GM23338 (cell line): ENCODE data around the gene SLC22A16.

Source experiments
- CREB1 ChIP-seq: fragments of 250-450 bp; sonication (Bioruptor Pico); IDR thresholded peaks from 2 replicates; pipeline ENCODE4 v1.5.0; 2020; ENCODE audit warnings: low read depth, mild to moderate bottlenecking, moderate library complexity
- ETS1 ChIP-seq: IDR thresholded peaks from 2 replicates; pipeline ENCODE4 v1.6.1; 2016; ENCODE audit warnings: antibody characterized with exemption
- EZH2 ChIP-seq: fragments of 200-600 bp; sonication (generic); IDR thresholded peaks from one replicate; pipeline ENCODE4 v1.8.0; 2017; ENCODE audit warnings: antibody characterized with exemption, mild to moderate bottlenecking, low read depth; ENCODE audit not compliant: unreplicated experiment
- EZH2phosphoT487 ChIP-seq: fragments of 200-600 bp; sonication (generic); IDR thresholded peaks from one replicate; pipeline ENCODE4 v1.8.1; 2018; ENCODE audit warnings: antibody characterized with exemption; ENCODE audit not compliant: unreplicated experiment
- JUNB ChIP-seq: IDR thresholded peaks from one replicate; pipeline ENCODE4 v1.6.1; 2016; ENCODE audit warnings: antibody characterized with exemption; ENCODE audit not compliant: unreplicated experiment
- NANOG ChIP-seq: IDR thresholded peaks from 2 replicates; pipeline ENCODE4 v1.6.1; 2016; ENCODE audit warnings: antibody characterized with exemption, borderline replicate concordance
- POLR2AphosphoS5 ChIP-seq: IDR thresholded peaks from 2 replicates; pipeline ENCODE4 v1.6.1; 2016; ENCODE audit warnings: antibody characterized with exemption, low read depth
- STAT1 ChIP-seq: IDR thresholded peaks from one replicate; pipeline ENCODE4 v1.6.1; 2016; ENCODE audit warnings: antibody characterized with exemption; ENCODE audit not compliant: unreplicated experiment
- ZNF114 ChIP-seq: fragments of 250-450 bp; sonication (Bioruptor Pico); IDR thresholded peaks from 2 replicates; pipeline ENCODE4 v1.5.0; 2020; ENCODE audit warnings: mild to moderate bottlenecking, moderate library complexity
- ZNF331 ChIP-seq: fragments of 250-450 bp; sonication (Bioruptor Pico); IDR thresholded peaks from 2 replicates; pipeline ENCODE4 v1.5.0; 2020; ENCODE audit warnings: low read depth, mild to moderate bottlenecking, moderate library complexity
- ZNF462 ChIP-seq: fragments of 250-450 bp; sonication (Bioruptor Pico); IDR thresholded peaks from 2 replicates; pipeline ENCODE4 v1.5.0; 2020; ENCODE audit warnings: mild to moderate bottlenecking, moderate library complexity
- TF ChIP-seq, protein P1 (sequence below): IDR thresholded peaks from one replicate; pipeline ENCODE4 v1.6.1; 2018; ENCODE audit warnings: antibody characterized with exemption; ENCODE audit not compliant: unreplicated experiment
- TF ChIP-seq, protein P2 (sequence below), 2 experiments: fragments of 200-600 bp in 1 of 2; sonication (generic) in 1 of 2; conservative IDR thresholded peaks; 2 replicates each; pipeline versions ENCODE4 v1.5.1 to v1.6.1; 2016 to 2017; ENCODE audit warnings: antibody characterized with exemption in 2 of 2, low read depth in 2 of 2, mild to moderate bottlenecking in 2 of 2, moderate library complexity in 1 of 2

DNA sequence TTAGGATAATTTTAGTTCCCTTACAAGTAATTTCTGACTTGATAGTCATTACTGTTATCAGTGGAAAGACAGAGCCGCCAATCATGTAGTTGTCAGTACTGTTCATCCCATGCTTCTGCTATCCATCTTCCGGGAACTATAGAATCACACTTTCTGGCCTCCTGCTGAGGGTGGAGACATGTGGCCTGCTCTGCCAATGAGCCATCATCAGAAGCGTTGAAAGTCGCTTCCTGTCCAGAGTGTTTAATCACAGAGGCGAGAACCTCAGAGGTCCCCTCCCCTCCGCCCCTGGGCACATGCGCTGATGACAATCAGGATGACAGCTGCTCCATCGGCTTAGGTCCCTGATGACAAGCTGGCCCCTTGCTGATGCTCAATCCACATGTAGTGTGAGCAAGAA, 64.1 kb downstream of the SLC22A16 start:
- TF ChIP-seq, protein P1, sequence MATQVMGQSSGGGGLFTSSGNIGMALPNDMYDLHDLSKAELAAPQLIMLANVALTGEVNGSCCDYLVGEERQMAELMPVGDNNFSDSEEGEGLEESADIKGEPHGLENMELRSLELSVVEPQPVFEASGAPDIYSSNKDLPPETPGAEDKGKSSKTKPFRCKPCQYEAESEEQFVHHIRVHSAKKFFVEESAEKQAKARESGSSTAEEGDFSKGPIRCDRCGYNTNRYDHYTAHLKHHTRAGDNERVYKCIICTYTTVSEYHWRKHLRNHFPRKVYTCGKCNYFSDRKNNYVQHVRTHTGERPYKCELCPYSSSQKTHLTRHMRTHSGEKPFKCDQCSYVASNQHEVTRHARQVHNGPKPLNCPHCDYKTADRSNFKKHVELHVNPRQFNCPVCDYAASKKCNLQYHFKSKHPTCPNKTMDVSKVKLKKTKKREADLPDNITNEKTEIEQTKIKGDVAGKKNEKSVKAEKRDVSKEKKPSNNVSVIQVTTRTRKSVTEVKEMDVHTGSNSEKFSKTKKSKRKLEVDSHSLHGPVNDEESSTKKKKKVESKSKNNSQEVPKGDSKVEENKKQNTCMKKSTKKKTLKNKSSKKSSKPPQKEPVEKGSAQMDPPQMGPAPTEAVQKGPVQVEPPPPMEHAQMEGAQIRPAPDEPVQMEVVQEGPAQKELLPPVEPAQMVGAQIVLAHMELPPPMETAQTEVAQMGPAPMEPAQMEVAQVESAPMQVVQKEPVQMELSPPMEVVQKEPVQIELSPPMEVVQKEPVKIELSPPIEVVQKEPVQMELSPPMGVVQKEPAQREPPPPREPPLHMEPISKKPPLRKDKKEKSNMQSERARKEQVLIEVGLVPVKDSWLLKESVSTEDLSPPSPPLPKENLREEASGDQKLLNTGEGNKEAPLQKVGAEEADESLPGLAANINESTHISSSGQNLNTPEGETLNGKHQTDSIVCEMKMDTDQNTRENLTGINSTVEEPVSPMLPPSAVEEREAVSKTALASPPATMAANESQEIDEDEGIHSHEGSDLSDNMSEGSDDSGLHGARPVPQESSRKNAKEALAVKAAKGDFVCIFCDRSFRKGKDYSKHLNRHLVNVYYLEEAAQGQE, result no peak
- TF ChIP-seq, protein P2, sequence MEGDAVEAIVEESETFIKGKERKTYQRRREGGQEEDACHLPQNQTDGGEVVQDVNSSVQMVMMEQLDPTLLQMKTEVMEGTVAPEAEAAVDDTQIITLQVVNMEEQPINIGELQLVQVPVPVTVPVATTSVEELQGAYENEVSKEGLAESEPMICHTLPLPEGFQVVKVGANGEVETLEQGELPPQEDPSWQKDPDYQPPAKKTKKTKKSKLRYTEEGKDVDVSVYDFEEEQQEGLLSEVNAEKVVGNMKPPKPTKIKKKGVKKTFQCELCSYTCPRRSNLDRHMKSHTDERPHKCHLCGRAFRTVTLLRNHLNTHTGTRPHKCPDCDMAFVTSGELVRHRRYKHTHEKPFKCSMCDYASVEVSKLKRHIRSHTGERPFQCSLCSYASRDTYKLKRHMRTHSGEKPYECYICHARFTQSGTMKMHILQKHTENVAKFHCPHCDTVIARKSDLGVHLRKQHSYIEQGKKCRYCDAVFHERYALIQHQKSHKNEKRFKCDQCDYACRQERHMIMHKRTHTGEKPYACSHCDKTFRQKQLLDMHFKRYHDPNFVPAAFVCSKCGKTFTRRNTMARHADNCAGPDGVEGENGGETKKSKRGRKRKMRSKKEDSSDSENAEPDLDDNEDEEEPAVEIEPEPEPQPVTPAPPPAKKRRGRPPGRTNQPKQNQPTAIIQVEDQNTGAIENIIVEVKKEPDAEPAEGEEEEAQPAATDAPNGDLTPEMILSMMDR (conservative IDR thresholded peaks at IDR 0.05; ENCODE audit: low read depth in 2 of 2), result no peak
- no peak for TF ChIP-seq EZH2phosphoT487
- no peak for TF ChIP-seq POLR2AphosphoS5
- TF ChIP-seq EZH2, result no peak
- no peak for TF ChIP-seq STAT1
- no peak for TF ChIP-seq JUNB
- no peak for TF ChIP-seq NANOG
- no peak for TF ChIP-seq ZNF114 (CRISPR knock-in tag)
- TF ChIP-seq ZNF331 (CRISPR knock-in tag), result no peak
- TF ChIP-seq CREB1 (CRISPR knock-in tag), result no peak
- TF ChIP-seq ETS1, result no peak
- no peak for TF ChIP-seq ZNF462 (CRISPR knock-in tag)
